SK-N-SH treated with all-trans-retinoic acid at 6 μM for 48 hours (cell line): Measurements from ENCODE around the gene TMEM235.

Source experiments
- ATAC-seq: fragments of 200-7000 bp; cut with Tn5 transposase; 3 replicates; pipeline ENCODE4 v1.9.1; 2020; ENCODE audit warnings: mild to moderate bottlenecking, moderate library complexity
- ARNTL ChIP-seq: fragments of 450-650 bp; formaldehyde crosslinking; IDR thresholded peaks from 2 replicates; pipeline ENCODE4 v1.5.0; 2020; ENCODE audit warnings: low read depth, mild to moderate bottlenecking, moderate library complexity, borderline replicate concordance
- BACH2 ChIP-seq: fragments of 250-450 bp; sonication (Bioruptor Pico); IDR thresholded peaks from 2 replicates; pipeline ENCODE4 v1.9.0; 2021; ENCODE audit warnings: mild to moderate bottlenecking, borderline replicate concordance
- CSDC2 ChIP-seq: fragments of 250-450 bp; sonication (Bioruptor Pico); IDR thresholded peaks from 2 replicates; pipeline ENCODE4 v1.5.0; 2020; ENCODE audit warnings: mild to moderate bottlenecking, moderate library complexity
- GLIS3 ChIP-seq: fragments of 250-450 bp; sonication (Bioruptor Pico); IDR thresholded peaks from 2 replicates; pipeline ENCODE4 v1.5.0; 2020; ENCODE audit warnings: mild to moderate bottlenecking, moderate library complexity
- ISL1 ChIP-seq: fragments of 250-450 bp; sonication (Bioruptor Pico); IDR thresholded peaks from 2 replicates; pipeline ENCODE4 v2.1.2; 2022; ENCODE audit warnings: mild to moderate bottlenecking, moderate library complexity
- OSR1 ChIP-seq: fragments of 250-450 bp; sonication (Bioruptor Pico); IDR thresholded peaks from 2 replicates; pipeline ENCODE4 v1.8.0; 2022; ENCODE audit warnings: moderate library complexity, mild to moderate bottlenecking, inconsistent platforms
- PPARA ChIP-seq: fragments of 250-450 bp; sonication (Bioruptor Pico); IDR thresholded peaks from 2 replicates; pipeline ENCODE4 v1.5.0; 2020; ENCODE audit warnings: mild to moderate bottlenecking, borderline replicate concordance
- RARB ChIP-seq: fragments of 250-450 bp; sonication (Bioruptor Pico); IDR thresholded peaks from 2 replicates; pipeline ENCODE4 v1.8.0; 2021; ENCODE audit warnings: mild to moderate bottlenecking, moderate library complexity
- SNAI2 ChIP-seq: fragments of 250-450 bp; sonication (Bioruptor Pico); IDR thresholded peaks from 2 replicates; pipeline ENCODE4 v1.5.0; 2020; ENCODE audit warnings: mild to moderate bottlenecking, moderate library complexity
- TCF4 ChIP-seq: fragments of 250-450 bp; sonication (Bioruptor Pico); IDR thresholded peaks from 2 replicates; pipeline ENCODE4 v1.8.0; 2021; ENCODE audit warnings: mild to moderate bottlenecking, moderate library complexity, borderline replicate concordance
- TOX ChIP-seq: fragments of 250-450 bp; sonication (Bioruptor Pico); IDR thresholded peaks from 2 replicates; pipeline ENCODE4 v1.8.0; 2021; ENCODE audit warnings: mild to moderate bottlenecking, moderate library complexity, borderline replicate concordance
- ZFP3 ChIP-seq: fragments of 250-450 bp; sonication (Bioruptor Pico); IDR thresholded peaks from 2 replicates; pipeline ENCODE4 v1.5.0; 2020; ENCODE audit warnings: mild to moderate bottlenecking, moderate library complexity
- ZNF565 ChIP-seq: fragments of 450-650 bp; formaldehyde crosslinking; conservative IDR thresholded peaks from 2 replicates; pipeline ENCODE4 v1.5.0; 2020; ENCODE audit warnings: low read depth, mild to moderate bottlenecking, moderate library complexity
- ZNF70 ChIP-seq: fragments of 450-650 bp; formaldehyde crosslinking; IDR thresholded peaks from 2 replicates; pipeline ENCODE4 v1.5.0; 2020; ENCODE audit warnings: mild to moderate bottlenecking, moderate library complexity
- ZNF8 ChIP-seq: fragments of 450-650 bp; formaldehyde crosslinking; IDR thresholded peaks from 2 replicates; pipeline ENCODE4 v1.5.0; 2020; ENCODE audit warnings: mild to moderate bottlenecking, moderate library complexity
- TF ChIP-seq, protein P1 (sequence below): fragments of 250-450 bp; sonication (Bioruptor Pico); IDR thresholded peaks from 2 replicates; pipeline ENCODE4 v1.8.0; 2021; ENCODE audit warnings: low read depth, mild to moderate bottlenecking, moderate library complexity, borderline replicate concordance
- TF ChIP-seq, protein P2 (sequence below): fragments of 250-450 bp; sonication (Bioruptor Pico); IDR thresholded peaks from 2 replicates; pipeline ENCODE4 v1.8.0; 2020; ENCODE audit warnings: mild to moderate bottlenecking, moderate library complexity, borderline replicate concordance
- TF ChIP-seq, protein P3 (sequence below): fragments of 250-450 bp; sonication (Bioruptor Pico); IDR thresholded peaks from 2 replicates; pipeline ENCODE4 v1.5.0; 2020; ENCODE audit warnings: mild to moderate bottlenecking, moderate library complexity

Gene TMEM235

DNA sequence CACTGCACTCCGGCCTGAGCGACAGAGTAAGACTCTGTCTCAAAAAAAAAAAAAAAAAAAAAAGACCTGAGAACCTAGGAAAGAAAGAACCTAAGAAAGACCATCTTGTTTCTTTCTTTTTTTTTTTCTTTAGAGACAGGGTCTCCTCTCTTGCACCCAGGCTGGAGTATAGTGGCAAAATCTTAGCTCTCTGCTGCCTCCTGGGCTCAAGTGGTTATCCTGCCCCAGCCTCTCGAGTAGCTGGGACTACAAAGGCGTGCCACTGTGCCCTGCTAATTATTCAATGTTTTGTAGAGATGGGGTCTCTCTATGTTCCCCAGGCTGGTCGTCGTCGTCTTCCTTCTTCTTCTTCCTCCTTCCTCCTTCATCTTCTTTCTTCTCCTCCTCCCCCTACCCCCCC is 25.1 kb upstream of the TMEM235 start:
- TF ChIP-seq PPARA, result no peak
- TF ChIP-seq, protein P1, sequence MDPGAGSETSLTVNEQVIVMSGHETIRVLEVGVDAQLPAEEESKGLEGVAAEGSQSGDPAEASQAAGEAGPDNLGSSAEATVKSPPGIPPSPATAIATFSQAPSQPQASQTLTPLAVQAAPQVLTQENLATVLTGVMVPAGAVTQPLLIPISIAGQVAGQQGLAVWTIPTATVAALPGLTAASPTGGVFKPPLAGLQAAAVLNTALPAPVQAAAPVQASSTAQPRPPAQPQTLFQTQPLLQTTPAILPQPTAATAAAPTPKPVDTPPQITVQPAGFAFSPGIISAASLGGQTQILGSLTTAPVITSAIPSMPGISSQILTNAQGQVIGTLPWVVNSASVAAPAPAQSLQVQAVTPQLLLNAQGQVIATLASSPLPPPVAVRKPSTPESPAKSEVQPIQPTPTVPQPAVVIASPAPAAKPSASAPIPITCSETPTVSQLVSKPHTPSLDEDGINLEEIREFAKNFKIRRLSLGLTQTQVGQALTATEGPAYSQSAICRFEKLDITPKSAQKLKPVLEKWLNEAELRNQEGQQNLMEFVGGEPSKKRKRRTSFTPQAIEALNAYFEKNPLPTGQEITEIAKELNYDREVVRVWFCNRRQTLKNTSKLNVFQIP, result no peak
- TF ChIP-seq ZFP3 (CRISPR knock-in tag), result no peak
- no peak for TF ChIP-seq ISL1 (CRISPR knock-in tag)
- no peak for TF ChIP-seq BACH2
- no peak for TF ChIP-seq OSR1 (CRISPR knock-in tag)
- no peak for TF ChIP-seq CSDC2 (CRISPR knock-in tag)
- TF ChIP-seq RARB (CRISPR knock-in tag), result no peak
- TF ChIP-seq TCF4 (CRISPR knock-in tag), result no peak
- no peak for TF ChIP-seq ZNF70 (CRISPR knock-in tag)
- 0 out of 3 replicates have a peak, but pooled peaks have one; percentile 36 for ATAC-seq

DNA sequence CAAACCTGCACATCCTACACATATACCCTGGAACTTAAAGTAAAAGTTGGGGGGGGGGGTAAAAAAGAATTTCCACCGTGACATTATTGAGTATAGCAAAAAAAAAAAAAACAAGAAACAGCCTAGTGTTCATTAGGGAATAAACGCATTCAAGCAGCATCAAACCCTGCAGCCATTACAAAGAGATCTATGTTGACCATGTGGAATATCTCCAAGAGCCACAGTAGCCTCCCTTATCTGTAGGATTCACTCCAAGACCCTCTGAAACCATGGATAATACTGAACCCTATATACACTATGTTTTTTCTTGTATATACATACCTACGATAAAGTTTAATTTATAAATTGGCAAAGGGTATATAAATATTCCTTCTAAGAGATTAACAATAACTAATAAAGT is 22.9 kb upstream of the TMEM235 start:
- TF ChIP-seq PPARA, result no peak
- no peak for TF ChIP-seq ZFP3 (CRISPR knock-in tag)
- ATAC-seq, result no peak

DNA sequence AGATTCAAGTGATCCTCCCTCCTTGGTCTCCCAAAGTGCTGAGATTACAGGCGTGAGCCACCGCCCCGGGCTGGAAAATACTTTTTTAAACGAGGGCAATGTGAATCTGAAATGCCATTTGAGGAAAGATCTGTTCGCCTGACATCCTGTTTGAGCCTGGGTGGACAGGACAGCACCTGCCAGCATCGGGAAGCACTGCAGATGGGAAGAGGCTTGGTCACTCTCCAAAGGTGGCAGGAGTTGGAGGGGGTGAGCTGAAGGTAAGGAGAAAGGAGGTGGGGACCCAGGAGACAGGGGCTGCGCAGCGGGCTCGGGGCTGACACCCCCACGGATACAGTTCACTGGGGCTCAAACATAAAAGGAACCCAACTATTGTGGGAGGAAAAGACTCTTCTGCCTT is 21.3 kb upstream of the TMEM235 start:
- TF ChIP-seq ARNTL (CRISPR knock-in tag) (no peak), RARB (CRISPR knock-in tag) (no peak), ISL1 (CRISPR knock-in tag) (no peak)
- TF ChIP-seq, protein P2, sequence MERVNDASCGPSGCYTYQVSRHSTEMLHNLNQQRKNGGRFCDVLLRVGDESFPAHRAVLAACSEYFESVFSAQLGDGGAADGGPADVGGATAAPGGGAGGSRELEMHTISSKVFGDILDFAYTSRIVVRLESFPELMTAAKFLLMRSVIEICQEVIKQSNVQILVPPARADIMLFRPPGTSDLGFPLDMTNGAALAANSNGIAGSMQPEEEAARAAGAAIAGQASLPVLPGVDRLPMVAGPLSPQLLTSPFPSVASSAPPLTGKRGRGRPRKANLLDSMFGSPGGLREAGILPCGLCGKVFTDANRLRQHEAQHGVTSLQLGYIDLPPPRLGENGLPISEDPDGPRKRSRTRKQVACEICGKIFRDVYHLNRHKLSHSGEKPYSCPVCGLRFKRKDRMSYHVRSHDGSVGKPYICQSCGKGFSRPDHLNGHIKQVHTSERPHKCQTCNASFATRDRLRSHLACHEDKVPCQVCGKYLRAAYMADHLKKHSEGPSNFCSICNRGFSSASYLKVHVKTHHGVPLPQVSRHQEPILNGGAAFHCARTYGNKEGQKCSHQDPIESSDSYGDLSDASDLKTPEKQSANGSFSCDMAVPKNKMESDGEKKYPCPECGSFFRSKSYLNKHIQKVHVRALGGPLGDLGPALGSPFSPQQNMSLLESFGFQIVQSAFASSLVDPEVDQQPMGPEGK (CRISPR knock-in tag), result no peak
- ATAC-seq, result no peak

DNA sequence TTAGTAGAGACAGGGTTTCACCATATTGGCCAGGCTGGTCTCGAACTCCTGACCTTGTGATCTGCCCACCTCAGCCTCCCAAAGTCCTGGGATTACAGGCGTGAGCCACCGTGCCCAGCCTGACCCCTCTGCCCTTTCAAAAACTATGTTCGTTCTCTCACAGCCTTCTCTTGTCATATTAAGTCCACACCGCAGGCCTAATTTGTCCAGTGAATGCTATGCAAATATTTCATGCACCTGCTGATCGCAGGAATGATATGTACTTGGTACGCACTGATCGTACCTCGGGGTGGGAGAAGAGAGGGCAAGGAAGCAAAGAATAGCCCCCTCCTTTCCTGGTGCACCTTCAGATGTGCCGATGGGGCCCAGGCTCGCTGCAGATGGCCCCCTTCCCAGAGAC is 20.4 kb upstream of the TMEM235 start:
- TF ChIP-seq SNAI2 (no peak), ISL1 (CRISPR knock-in tag) (no peak), TOX (CRISPR knock-in tag) (no peak), RARB (CRISPR knock-in tag) (no peak), ZFP3 (CRISPR knock-in tag) (no peak), GLIS3 (CRISPR knock-in tag) (no peak), ZNF70 (CRISPR knock-in tag) (no peak), ZNF8 (CRISPR knock-in tag) (no peak), CSDC2 (CRISPR knock-in tag) (no peak)
- TF ChIP-seq, protein P2 (CRISPR knock-in tag), result no peak
- TF ChIP-seq, all 23 proteins: peak for 0
- no peak for ATAC-seq

DNA sequence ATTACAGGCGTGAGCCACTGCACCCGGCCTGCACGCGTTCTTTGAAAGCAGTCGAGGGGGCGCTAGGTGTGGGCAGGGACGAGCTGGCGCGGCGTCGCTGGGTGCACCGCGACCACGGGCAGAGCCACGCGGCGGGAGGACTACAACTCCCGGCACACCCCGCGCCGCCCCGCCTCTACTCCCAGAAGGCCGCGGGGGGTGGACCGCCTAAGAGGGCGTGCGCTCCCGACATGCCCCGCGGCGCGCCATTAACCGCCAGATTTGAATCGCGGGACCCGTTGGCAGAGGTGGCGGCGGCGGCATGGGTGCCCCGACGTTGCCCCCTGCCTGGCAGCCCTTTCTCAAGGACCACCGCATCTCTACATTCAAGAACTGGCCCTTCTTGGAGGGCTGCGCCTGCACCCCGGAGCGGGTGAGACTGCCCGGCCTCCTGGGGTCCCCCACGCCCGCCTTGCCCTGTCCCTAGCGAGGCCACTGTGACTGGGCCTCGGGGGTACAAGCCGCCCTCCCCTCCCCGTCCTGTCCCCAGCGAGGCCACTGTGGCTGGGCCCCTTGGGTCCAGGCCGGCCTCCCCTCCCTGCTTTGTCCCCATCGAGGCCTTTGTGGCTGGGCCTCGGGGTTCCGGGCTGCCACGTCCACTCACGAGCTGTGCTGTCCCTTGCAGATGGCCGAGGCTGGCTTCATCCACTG is 17.3 kb upstream of the TMEM235 start, which contains the start of gene BIRC5:
Gene BIRC5, plus strand, starts transcription at position 238 of the 690 bp plus-strand sequence. Its CDS starts 64 bp downstream, at position 302.
- ATAC-seq, result peak; percentile 99
- TF ChIP-seq, protein P1, result no peak
- TF ChIP-seq, protein P3, sequence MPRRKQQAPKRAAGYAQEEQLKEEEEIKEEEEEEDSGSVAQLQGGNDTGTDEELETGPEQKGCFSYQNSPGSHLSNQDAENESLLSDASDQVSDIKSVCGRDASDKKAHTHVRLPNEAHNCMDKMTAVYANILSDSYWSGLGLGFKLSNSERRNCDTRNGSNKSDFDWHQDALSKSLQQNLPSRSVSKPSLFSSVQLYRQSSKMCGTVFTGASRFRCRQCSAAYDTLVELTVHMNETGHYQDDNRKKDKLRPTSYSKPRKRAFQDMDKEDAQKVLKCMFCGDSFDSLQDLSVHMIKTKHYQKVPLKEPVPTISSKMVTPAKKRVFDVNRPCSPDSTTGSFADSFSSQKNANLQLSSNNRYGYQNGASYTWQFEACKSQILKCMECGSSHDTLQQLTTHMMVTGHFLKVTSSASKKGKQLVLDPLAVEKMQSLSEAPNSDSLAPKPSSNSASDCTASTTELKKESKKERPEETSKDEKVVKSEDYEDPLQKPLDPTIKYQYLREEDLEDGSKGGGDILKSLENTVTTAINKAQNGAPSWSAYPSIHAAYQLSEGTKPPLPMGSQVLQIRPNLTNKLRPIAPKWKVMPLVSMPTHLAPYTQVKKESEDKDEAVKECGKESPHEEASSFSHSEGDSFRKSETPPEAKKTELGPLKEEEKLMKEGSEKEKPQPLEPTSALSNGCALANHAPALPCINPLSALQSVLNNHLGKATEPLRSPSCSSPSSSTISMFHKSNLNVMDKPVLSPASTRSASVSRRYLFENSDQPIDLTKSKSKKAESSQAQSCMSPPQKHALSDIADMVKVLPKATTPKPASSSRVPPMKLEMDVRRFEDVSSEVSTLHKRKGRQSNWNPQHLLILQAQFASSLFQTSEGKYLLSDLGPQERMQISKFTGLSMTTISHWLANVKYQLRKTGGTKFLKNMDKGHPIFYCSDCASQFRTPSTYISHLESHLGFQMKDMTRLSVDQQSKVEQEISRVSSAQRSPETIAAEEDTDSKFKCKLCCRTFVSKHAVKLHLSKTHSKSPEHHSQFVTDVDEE (CRISPR knock-in tag), result peak; percentile 45; the same call in 1 of the 2 replicates
- no peak for TF ChIP-seq ZNF70 (CRISPR knock-in tag)
- TF ChIP-seq ZNF565 (CRISPR knock-in tag), result no peak
- TF ChIP-seq ZFP3 (CRISPR knock-in tag), result no peak
